ENCODE data around the gene CHAC2.

DNA sequence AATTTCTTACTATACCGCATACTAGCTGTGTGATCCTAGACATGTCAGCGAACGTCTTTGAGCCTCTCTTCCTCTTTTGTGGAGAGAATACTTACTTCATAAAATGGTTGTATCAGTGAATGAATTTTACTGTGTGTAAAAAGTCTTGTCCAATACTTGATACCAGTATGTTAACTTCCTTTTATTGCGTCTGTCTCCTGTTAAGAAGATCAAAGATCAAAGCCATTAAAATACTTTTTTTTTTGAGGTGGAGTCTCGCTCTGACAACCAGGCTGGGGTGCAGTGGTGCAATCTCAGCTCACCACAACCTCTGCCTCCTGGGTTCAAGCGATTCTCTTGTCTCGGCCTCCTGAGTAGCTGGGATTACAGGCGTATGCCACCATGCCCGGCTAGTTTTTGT lies 52.4 kb downstream of the CHAC2 start:
- TF ChIP-seq, protein P1, sequence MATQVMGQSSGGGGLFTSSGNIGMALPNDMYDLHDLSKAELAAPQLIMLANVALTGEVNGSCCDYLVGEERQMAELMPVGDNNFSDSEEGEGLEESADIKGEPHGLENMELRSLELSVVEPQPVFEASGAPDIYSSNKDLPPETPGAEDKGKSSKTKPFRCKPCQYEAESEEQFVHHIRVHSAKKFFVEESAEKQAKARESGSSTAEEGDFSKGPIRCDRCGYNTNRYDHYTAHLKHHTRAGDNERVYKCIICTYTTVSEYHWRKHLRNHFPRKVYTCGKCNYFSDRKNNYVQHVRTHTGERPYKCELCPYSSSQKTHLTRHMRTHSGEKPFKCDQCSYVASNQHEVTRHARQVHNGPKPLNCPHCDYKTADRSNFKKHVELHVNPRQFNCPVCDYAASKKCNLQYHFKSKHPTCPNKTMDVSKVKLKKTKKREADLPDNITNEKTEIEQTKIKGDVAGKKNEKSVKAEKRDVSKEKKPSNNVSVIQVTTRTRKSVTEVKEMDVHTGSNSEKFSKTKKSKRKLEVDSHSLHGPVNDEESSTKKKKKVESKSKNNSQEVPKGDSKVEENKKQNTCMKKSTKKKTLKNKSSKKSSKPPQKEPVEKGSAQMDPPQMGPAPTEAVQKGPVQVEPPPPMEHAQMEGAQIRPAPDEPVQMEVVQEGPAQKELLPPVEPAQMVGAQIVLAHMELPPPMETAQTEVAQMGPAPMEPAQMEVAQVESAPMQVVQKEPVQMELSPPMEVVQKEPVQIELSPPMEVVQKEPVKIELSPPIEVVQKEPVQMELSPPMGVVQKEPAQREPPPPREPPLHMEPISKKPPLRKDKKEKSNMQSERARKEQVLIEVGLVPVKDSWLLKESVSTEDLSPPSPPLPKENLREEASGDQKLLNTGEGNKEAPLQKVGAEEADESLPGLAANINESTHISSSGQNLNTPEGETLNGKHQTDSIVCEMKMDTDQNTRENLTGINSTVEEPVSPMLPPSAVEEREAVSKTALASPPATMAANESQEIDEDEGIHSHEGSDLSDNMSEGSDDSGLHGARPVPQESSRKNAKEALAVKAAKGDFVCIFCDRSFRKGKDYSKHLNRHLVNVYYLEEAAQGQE (IDR thresholded peaks at IDR 0.05; ENCODE audit: insufficient read depth in 1 of 2, low read depth in 2 of 2, low read length in 2 of 2) = no peak
- no peak for TF ChIP-seq POLR2AphosphoS5 (IDR thresholded peaks at IDR 0.05; ENCODE audit: low read depth, low read length)
- TF ChIP-seq TAF1 (IDR thresholded peaks at IDR 0.05; ENCODE audit: borderline replicate concordance, insufficient read depth, low read length) = no peak
- no peak for TF ChIP-seq SIN3A (IDR thresholded peaks at IDR 0.05; ENCODE audit: borderline replicate concordance, insufficient read depth, low read length)
- no peak for TF ChIP-seq FOXP2 (optimal IDR thresholded peaks at IDR 0.05; ENCODE audit: borderline replicate concordance, extremely low read depth, extremely low read length, insufficient read depth)

Data from PFSK-1 (cell line).